Measurements from ENCODE around the gene AKIP1.
"Not testable (repeated sequence)": the region's sequence is repeated elsewhere in the genome, so short reads cannot be mapped to it uniquely, and the experiment has no call there.

Gene AKIP1

GRCh38 chr11:8917157-8917825 is 6.3 kb downstream of the AKIP1 start:
- peak; percentile 90 for DNase-seq (ENCODE audit: low spot score)

DNA sequence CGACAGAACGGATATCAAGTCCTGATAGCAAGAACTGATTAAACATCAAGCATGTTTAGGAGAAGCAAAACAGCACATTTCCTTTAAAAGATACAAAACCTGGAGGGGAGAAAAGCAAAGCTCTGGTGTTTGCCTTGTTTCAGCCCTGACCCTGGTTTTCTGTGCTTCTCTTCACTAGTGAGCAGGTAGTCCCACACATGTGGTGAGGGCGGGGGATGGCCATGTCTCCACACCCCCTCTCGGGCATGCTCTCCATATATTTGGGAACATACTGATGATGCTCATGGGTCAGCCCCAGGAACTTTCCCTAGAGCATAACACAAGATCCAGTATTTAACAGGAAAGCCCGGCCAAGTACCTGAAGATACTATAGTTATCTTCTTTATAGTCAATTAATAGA is 11.7 kb downstream of the AKIP1 start:
- DNase-seq (ENCODE audit: low spot score), result no peak

- no peak for DNase-seq (ENCODE audit: low spot score)
Measured at GRCh38 chr11:8925711-8926110, 14.7 kb downstream of the AKIP1 start.

GRCh38 chr11:8926236-8926635 is 15.2 kb downstream of the AKIP1 start:
- DNase-seq (ENCODE audit: low spot score), result no peak

GRCh38 chr11:8927233-8927632 is 16.2 kb downstream of the AKIP1 start:
- DNase-seq (ENCODE audit: low spot score), result no peak

GRCh38 chr11:8928205-8928604 is 17.2 kb downstream of the AKIP1 start:
- DNase-seq (ENCODE audit: low spot score), result no peak

GRCh38 chr11:8928981-8929615 is 18.1 kb downstream of the AKIP1 start:
- DNase-seq (ENCODE audit: low spot score), result no peak

DNA sequence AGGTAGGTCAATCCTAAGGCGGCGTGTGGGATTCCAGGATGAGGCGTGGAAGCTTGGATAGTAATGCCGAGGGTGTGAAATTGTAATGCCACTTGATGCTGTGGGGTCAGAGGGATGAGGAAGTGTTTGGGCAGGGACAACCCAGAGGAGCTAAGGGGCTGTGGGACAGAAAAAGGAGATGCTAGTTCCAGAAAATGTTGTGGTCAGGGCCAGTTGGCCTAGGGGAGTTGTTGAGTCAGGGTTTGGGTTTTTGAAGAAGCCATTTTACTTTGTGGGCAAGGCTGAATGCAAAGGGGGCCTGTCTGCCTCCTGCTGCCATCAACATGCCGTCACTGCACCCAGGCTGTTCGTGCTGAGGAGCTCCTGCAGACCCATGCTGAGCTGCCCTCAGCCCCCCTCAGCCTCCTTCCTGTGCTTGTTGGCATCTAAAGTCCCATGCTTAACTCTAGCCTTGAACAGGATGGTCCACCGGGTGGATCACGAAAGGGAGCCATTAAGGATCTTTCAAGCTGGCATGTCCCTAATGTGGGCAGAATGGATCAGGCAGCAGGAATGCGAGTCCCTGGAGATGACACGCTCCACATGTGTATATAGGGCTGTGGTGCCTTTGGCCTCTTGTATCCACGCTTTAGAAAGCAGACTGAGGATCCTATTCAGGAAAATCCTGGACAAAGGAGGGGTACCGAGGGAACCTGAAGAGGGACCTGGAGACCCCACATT is 19.6 kb downstream of the AKIP1 start:
- DNase-seq (ENCODE audit: low spot score), result no peak

DNA sequence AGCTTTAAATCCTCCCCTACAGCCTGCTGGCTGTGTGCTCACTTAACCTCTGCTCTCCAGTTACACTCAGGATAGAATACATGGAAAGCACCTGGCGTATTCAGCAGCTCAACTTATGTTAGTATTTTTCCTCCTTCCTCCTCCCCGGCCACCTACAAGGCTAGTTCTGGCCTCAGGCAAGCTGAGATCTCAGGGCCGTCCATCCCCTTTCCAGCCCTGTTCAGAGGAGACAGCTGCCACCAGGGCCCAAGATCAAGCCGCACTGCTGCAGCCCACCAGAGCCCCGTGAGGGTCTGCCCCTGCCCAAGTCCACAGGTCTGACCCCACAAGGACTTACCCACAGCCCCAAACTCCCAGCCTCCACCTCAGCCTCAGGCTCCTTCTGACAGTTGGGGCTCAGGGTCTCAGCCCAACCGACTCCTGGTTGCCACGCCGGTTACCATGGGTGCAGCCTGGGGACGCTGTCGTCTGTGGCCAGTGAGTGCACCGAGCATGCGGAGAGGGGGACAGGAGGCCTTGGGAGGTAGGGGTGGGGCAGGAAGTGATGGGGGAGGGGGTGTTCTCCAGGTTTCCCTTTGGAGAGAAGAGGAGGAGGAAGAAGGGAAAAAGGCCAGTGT is 21.7 kb downstream of the AKIP1 start, which contains the start of gene C11orf16:
Gene C11orf16, minus strand, starts transcription at position 384 of the 617 bp plus-strand sequence. CDS start 639 bp downstream, outside the sequence.
- no peak for DNase-seq (ENCODE audit: low spot score)

DNA sequence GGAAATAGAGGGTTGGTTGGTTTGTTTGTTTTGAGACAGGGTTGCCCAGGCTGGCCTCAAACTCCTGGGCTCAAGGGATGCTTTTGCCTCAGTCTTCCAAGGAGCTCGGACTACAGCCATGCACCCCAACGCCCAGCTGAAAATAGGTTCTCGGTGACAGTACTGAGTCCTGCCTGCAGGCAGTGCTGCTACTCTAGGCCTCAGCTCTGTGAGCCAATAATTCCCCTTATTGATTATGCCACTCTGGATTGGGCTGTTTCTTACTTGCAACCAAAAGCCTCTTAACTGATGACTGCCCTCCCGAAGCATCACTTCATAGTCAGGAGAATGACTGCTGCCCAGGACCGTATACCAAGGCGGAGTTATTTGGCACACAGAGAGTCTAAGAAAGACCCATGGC is 22.9 kb downstream of the AKIP1 start:
- DNase-seq (ENCODE audit: low spot score), result no peak

DNA sequence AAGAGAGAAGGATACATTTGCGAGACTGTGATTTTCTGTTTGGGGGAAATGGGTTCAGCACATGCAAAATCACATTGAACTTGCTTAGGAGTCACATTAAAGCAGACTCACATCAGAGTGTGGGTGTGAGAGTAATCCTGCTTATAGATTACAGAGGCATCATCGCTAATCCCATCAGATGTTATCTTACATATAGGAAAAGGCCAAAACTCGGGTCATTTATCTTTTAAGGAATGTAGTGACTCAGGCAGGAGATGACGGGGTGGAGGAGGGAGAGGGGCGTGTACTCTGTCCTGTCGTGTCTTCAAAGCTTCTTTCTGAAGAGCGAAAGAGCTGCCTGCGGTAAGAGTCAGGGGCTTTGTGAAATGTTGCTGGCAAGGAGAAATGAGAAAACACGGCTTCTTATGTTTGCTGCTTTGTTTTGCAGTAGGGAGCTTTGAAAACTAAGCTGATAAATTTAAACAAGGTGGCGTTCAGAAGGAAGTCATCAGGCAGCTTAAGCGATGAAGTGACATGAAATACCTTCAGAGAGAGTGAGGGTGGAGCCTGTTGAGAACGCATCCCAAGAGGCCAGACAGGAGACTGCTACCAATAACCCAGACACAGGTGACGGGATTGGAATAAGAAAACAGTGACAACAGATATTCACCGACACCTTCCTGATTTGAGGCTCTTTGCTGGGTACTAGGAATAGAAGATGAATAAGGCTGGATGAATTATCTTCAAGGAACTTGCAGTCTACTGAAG is 23.9 kb downstream of the AKIP1 start:
- no peak for DNase-seq (ENCODE audit: low spot score)

DNA sequence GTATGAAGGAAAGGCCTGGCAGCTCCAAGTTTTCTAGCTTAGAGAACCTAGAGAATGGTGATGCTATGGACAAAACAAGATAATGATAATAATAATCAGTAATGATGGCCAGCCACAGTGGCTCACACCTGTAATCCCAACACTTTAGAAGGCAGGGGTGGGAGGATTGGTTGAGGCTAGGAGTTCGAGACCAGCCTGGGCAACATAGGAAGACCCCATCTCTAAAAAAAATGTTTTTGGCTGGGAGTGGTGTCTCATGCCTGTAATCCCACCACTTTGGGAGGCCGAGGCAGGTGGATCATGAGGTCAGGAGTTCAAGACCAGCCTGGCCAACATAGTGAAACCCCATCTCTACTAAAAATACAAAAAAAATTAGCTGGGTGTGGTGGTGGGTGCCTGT is 24.8 kb downstream of the AKIP1 start:
- not testable (repeated sequence) for DNase-seq (ENCODE audit: low spot score)

DNA sequence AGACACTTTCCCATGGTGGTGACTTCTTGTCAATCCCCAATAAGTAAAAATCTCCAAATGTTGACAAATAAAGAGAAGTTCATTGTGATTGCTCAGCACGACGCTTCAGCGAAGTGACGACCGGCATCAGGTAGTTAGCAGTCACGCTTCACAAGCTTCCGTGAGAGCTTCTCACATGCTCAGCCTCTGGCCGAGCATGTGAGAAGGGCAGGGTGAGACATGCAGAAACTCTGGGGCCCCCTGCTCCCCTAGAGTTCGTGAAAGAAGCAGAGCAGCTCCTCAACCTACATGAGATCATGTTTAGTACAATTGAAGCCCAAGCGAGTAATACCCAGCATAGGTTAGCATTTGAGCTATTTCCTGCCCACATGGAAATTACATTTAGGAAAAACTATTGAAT is 26.2 kb downstream of the AKIP1 start:
- no peak for DNase-seq (ENCODE audit: low spot score)

- no peak for DNase-seq (ENCODE audit: low spot score)
Measured at GRCh38 chr11:8937659-8938058, 26.7 kb downstream of the AKIP1 start.

DNA sequence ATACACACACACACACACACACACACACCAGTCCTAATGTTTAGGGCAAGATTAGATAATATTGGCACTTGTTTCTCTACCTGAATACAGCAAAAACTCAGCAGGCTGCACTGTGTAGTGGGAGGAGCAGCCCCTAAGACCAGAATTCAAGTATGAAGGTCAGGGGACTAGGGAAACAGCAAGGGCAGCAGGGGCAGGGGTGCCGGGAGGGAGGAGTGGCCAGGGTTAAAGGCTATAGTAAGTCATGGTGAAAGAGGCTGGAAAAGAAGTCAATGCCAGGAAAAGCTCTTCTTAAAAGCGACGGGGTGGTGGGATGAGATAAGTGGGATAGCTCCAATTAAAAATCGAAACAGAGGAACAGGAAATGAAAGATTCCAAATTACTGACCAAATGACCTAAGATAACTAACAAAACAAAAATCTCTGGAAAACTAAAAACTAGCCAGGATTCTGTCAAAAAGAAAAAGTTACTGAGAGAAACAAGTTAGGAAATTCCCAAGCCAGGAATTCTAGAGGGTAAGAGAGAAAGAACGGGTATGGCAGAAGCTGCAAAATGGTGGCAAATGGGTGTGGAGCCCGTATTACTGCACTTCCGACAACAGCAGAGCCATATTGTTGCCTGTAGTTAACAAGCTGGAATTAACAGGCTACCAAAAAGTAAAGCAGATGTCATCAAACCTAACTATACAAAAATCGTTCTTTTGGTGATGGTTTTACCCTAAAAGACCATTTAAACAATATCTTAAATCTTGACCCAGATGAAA is 30.5 kb downstream of the AKIP1 start:
- no peak for DNase-seq (ENCODE audit: low spot score)

GRCh38 chr11:8942518-8943066 is 31.6 kb downstream of the AKIP1 start, which contains the start of gene ASCL3:
Gene ASCL3, minus strand, starts transcription at chr11:8943016. Its CDS starts 4,855 bp downstream, at chr11:8938161.
- no peak for DNase-seq (ENCODE audit: low spot score)

- DNase-seq (ENCODE audit: low spot score), result no peak
Measured at GRCh38 chr11:8947230-8947943, 36.4 kb downstream of the AKIP1 start.

DNA sequence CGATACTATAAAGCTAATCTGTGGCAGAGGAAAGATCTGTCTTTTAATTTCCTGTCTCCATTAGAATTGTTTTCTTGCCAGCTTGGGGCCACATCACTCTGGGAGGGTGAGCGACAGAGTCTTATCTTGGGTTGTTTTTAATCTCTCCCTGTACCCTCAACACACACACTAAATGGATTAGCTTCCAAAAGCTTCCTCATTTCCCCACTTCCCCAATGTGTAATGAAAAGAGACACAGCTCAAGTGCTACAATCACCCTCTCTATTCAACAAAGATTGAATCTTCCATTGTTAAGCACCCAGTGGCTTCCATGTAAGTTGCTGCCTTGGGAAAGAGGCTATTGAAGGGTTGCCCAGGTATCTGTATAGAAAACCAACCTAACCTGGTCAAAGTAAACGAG is 37.9 kb downstream of the AKIP1 start:
- DNase-seq (ENCODE audit: low spot score), result no peak

GRCh38 chr11:8956860-8957259 is 45.9 kb downstream of the AKIP1 start:
- no peak for DNase-seq (ENCODE audit: low spot score)

- peak; percentile 87 for DNase-seq (ENCODE audit: low spot score)
Measured at GRCh38 chr11:8959546-8960166, 48.7 kb downstream of the AKIP1 start.
